ENCODE data around the gene RBMS3. TPM values are rescaled to one million over a fixed set of nuclear protein-coding genes. Genes with fewer than 3 reads are reported as not detected.

RBMS3 gene
- total and polyA plus RNA-seq, 2 experiments from 2014 or later = 34.9 to 37.1 TPM

DNA sequence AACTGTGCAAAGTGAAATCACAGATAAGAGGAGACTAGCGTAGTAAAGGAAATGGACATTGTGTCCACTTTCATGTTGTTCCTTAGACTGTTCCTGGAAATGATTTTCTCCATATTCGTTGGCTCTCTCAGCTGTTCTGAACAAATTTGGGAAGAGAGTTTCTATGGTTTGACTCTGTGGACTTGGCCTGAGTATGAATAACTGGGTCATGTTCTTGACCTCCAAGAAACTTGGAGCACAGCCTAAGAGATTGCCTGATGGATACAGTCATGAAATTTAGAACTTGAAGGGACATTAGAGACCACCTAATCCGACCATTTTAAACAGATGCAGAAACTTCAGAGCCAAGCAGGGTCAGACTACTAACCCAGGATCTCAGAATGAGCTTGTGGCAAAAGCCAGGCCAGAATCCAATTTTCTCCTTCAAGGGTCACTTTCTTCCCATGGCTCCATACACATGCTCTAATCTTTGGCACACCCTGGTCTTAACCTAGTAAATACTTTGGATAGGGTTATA, 430.4 kb downstream of the RBMS3 start:
- H3K27me3 ChIP-seq = no peaks in the 10 kb centered on the region
- H3K4me1 ChIP-seq (ENCODE audit: insufficient read depth) = peaks cover 3% of the 10 kb centered on the region
- WGBS (ENCODE audit: low lambda C conversion rate, missing lambda C conversion rate) = 91% methylated on average over 3 of the region's 3 CpGs
- H3K4me3 ChIP-seq = no peak overlapping the region
- H3K79me2 ChIP-seq = no peaks in the 10 kb centered on the region
- H3K36me3 ChIP-seq (replicated peaks; ENCODE audit: insufficient read depth, low read depth) = no peaks in the 10 kb centered on the region
- no peaks in the 10 kb centered on the region for H3K9me3 ChIP-seq (ENCODE audit: low read depth)
- H3K9me2 ChIP-seq (replicated peaks; ENCODE audit: insufficient read depth) = no peaks in the 10 kb centered on the region
- no peak for DNase-seq (ENCODE audit: low spot score)
- no peak overlapping the region for H2AFZ ChIP-seq
- H3K4me2 ChIP-seq = no peak overlapping the region
- no peak overlapping the region for H3K27ac ChIP-seq
- no peaks in the 10 kb centered on the region for H4K20me1 ChIP-seq (ENCODE audit: insufficient read depth, poor library complexity, severe bottlenecking)
- TF ChIP-seq, protein P1, sequence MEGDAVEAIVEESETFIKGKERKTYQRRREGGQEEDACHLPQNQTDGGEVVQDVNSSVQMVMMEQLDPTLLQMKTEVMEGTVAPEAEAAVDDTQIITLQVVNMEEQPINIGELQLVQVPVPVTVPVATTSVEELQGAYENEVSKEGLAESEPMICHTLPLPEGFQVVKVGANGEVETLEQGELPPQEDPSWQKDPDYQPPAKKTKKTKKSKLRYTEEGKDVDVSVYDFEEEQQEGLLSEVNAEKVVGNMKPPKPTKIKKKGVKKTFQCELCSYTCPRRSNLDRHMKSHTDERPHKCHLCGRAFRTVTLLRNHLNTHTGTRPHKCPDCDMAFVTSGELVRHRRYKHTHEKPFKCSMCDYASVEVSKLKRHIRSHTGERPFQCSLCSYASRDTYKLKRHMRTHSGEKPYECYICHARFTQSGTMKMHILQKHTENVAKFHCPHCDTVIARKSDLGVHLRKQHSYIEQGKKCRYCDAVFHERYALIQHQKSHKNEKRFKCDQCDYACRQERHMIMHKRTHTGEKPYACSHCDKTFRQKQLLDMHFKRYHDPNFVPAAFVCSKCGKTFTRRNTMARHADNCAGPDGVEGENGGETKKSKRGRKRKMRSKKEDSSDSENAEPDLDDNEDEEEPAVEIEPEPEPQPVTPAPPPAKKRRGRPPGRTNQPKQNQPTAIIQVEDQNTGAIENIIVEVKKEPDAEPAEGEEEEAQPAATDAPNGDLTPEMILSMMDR (IDR thresholded peaks at IDR 0.05; ENCODE audit: poor library complexity) = no peak
- TF ChIP-seq EZH2 (IDR thresholded peaks at IDR 0.05; ENCODE audit: borderline replicate concordance) (no peak), EZH2phosphoT487 (IDR thresholded peaks at IDR 0.05; ENCODE audit: low read depth, severe bottlenecking, unreplicated experiment) (no peak)

DNA sequence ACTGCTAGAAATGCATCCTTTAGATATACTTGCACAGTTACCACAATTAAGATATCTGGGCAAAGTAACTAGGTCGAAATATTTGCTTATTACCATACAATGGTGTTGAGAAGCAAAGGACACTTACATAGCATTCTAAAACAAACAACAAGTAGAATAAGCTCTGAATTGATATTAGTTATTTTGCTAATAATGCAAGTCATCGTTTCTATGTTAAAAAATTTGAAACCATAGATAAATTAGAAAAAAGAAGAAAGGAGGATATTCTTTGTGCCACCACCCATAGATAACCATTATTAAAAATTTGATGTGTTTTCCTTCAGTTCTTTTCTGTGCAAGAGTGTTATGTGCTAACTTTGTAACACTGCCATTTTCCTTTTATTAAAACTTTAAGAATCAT, 435.3 kb downstream of the RBMS3 start:
- WGBS (ENCODE audit: low lambda C conversion rate, missing lambda C conversion rate) = 92% methylated on average over 2 of the region's 2 CpGs
- no peaks in the 10 kb centered on the region for H3K27me3 ChIP-seq
- no peak overlapping the region for H3K4me2 ChIP-seq
- H3K9me3 ChIP-seq (ENCODE audit: low read depth) = no peaks in the 10 kb centered on the region
- no peak overlapping the region for H3K4me3 ChIP-seq
- DNase-seq (ENCODE audit: low spot score) = no peak
- no peaks in the 10 kb centered on the region for H3K36me3 ChIP-seq (replicated peaks; ENCODE audit: insufficient read depth, low read depth)
- H2AFZ ChIP-seq = no peak overlapping the region
- H3K9me2 ChIP-seq (replicated peaks; ENCODE audit: insufficient read depth) = no peaks in the 10 kb centered on the region
- H4K20me1 ChIP-seq (ENCODE audit: insufficient read depth, poor library complexity, severe bottlenecking) = no peaks in the 10 kb centered on the region
- no peak for TF ChIP-seq EZH2 (IDR thresholded peaks at IDR 0.05; ENCODE audit: borderline replicate concordance)
- TF ChIP-seq, protein P1 (IDR thresholded peaks at IDR 0.05; ENCODE audit: poor library complexity) = no peak
- no peak for TF ChIP-seq EZH2phosphoT487 (IDR thresholded peaks at IDR 0.05; ENCODE audit: low read depth, severe bottlenecking, unreplicated experiment)
- no peaks in the 10 kb centered on the region for H3K79me2 ChIP-seq
- H3K4me1 ChIP-seq (ENCODE audit: insufficient read depth) = peaks cover 3% of the 10 kb centered on the region
- no peak overlapping the region for H3K27ac ChIP-seq

DNA sequence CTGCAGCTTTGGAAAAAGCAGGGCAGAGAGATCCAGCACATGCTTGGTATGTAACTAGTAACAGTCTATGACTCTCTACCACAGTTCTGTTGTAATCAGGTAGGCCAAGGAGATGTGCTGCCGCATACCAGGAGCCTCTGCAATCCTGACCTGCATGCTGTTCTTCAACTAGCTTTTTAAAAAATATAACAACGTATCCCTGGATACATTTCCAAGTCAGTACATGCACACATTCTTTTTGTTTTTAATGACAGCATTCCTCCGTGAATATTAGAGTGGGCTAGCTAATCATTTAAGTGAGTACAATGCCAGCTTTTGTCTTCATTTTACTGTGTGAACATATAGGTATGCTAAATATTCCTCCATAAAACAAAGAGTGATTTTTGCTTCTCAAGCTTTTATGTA, 437.8 kb downstream of the RBMS3 start:
- H4K20me1 ChIP-seq (ENCODE audit: insufficient read depth, poor library complexity, severe bottlenecking) = no peaks in the 10 kb centered on the region
- 56% methylated on average over 3 of the region's 3 CpGs for WGBS (ENCODE audit: low lambda C conversion rate, missing lambda C conversion rate)
- no peak overlapping the region for H3K4me3 ChIP-seq
- no peaks in the 10 kb centered on the region for H3K27me3 ChIP-seq
- no peaks in the 10 kb centered on the region for H3K9me3 ChIP-seq (ENCODE audit: low read depth)
- H2AFZ ChIP-seq = no peak overlapping the region
- TF ChIP-seq EZH2 (IDR thresholded peaks at IDR 0.05; ENCODE audit: borderline replicate concordance) (no peak), EZH2phosphoT487 (IDR thresholded peaks at IDR 0.05; ENCODE audit: low read depth, severe bottlenecking, unreplicated experiment) (no peak)
- TF ChIP-seq, protein P1 (IDR thresholded peaks at IDR 0.05; ENCODE audit: poor library complexity) = no peak
- no peak overlapping the region for H3K4me2 ChIP-seq
- H3K4me1 ChIP-seq (ENCODE audit: insufficient read depth) = no peaks in the 10 kb centered on the region
- H3K27ac ChIP-seq = no peak overlapping the region
- H3K9me2 ChIP-seq (replicated peaks; ENCODE audit: insufficient read depth) = no peaks in the 10 kb centered on the region
- no peaks in the 10 kb centered on the region for H3K79me2 ChIP-seq
- peak; percentile 18 for DNase-seq (ENCODE audit: low spot score)
- no peaks in the 10 kb centered on the region for H3K36me3 ChIP-seq (replicated peaks; ENCODE audit: insufficient read depth, low read depth)

Measured in hepatocyte (in vitro differentiated cells).